ENCODE measurements around the gene FGF23. TPM values are rescaled to one million over a fixed set of nuclear protein-coding genes. Genes with fewer than 3 reads are reported as not detected.

FGF23 gene
- total RNA-seq, 3 donors from 2014 or later, result not detected

Other genes with a start within 250 kb of the FGF23 start
- 1,000 to 10,000 TPM in 1 of 3 donors, 100 to 1,000 TPM in 2; 867 to 1,094 (median 990) TPM for gene CCND2, start 106.0 kb downstream of the FGF23 start, total RNA-seq
- 10 to 100 TPM; 12.3 to 21.3 (median 17.8) TPM for gene TIGAR, start 58.5 kb downstream of the FGF23 start, total RNA-seq
- gene FGF6, start 66.1 kb upstream of the FGF23 start, total RNA-seq, result not detected
- gene RAD51AP1, start 159.2 kb upstream of the FGF23 start, total RNA-seq, result 10 to 100 TPM; 13.2 to 18.3 (median 14.2) TPM
- gene DYRK4, start 182.5 kb upstream of the FGF23 start, total RNA-seq, result 10 to 100 TPM; 27.9 to 41.5 (median 34.1) TPM